ENCODE data around the gene FREM3. TPM values are rescaled to one million over a fixed set of nuclear protein-coding genes. Genes with fewer than 3 reads are reported as not detected.

FREM3 gene
- total RNA-seq, 3 donors from 2014 or later = 0.15 TPM; not detected in 2

GRCh38 chr4:143581331-143581946 lies 119.0 kb downstream of the FREM3 start:
- Histone ChIP-seq H3K4me1 (no peaks in the 10 kb centered on the region), H3K36me3 (no peaks in the 10 kb centered on the region), H3K27ac (no peak overlapping the region), H3K27me3 (no peaks in the 10 kb centered on the region), H3K4me3 (no peak overlapping the region), H3K9me3 (peaks cover 2 to 8% of the 10 kb centered on the region in 2 donors)
- TF ChIP-seq POLR2A (IDR thresholded peaks at IDR 0.05) = no peak
- intact Hi-C loops (cut with DNase I; ENCODE audit: low total_unique reads) = no loop called here
- no peak for DNase-seq (ENCODE audit: low spot score in 2 of 2)

GRCh38 chr4:143575331-143575730 lies 125.1 kb downstream of the FREM3 start:
- no peaks in the 10 kb centered on the region for H3K36me3 ChIP-seq
- TF ChIP-seq POLR2AphosphoS5 (IDR thresholded peaks at IDR 0.05) (no peak), POLR2A (IDR thresholded peaks at IDR 0.05) (no peak)
- TF ChIP-seq, protein P1, sequence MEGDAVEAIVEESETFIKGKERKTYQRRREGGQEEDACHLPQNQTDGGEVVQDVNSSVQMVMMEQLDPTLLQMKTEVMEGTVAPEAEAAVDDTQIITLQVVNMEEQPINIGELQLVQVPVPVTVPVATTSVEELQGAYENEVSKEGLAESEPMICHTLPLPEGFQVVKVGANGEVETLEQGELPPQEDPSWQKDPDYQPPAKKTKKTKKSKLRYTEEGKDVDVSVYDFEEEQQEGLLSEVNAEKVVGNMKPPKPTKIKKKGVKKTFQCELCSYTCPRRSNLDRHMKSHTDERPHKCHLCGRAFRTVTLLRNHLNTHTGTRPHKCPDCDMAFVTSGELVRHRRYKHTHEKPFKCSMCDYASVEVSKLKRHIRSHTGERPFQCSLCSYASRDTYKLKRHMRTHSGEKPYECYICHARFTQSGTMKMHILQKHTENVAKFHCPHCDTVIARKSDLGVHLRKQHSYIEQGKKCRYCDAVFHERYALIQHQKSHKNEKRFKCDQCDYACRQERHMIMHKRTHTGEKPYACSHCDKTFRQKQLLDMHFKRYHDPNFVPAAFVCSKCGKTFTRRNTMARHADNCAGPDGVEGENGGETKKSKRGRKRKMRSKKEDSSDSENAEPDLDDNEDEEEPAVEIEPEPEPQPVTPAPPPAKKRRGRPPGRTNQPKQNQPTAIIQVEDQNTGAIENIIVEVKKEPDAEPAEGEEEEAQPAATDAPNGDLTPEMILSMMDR (IDR thresholded peaks at IDR 0.05) = no peak
- H3K27ac ChIP-seq = no peak overlapping the region
- H3K4me1 ChIP-seq = no peaks in the 10 kb centered on the region
- intact Hi-C loops (cut with DNase I; ENCODE audit: low total_unique reads) = no loop called here
- no peak overlapping the region for H3K4me3 ChIP-seq
- DNase-seq (ENCODE audit: low spot score in 2 of 2) = no peak
- no peaks in the 10 kb centered on the region for H3K9me3 ChIP-seq
- no peaks in the 10 kb centered on the region for H3K27me3 ChIP-seq

GRCh38 chr4:143564472-143564871 lies 136.0 kb downstream of the FREM3 start:
- Histone ChIP-seq H3K27ac (no peak overlapping the region), H3K9me3 (no peaks in the 10 kb centered on the region), H3K4me1 (no peaks in the 10 kb centered on the region), H3K27me3 (no peaks in the 10 kb centered on the region), H3K4me3 (no peak overlapping the region), H3K36me3 (no peaks in the 10 kb centered on the region)
- DNase-seq (ENCODE audit: low spot score in 2 of 2) = no peak
- TF ChIP-seq, protein P1 (IDR thresholded peaks at IDR 0.05) = no peak
- TF ChIP-seq POLR2A (IDR thresholded peaks at IDR 0.05) = no peak
- TF ChIP-seq POLR2AphosphoS5 (IDR thresholded peaks at IDR 0.05) = no peak
- intact Hi-C loops (cut with DNase I; ENCODE audit: low total_unique reads) = no loop called here

- intact Hi-C loops (cut with DNase I; ENCODE audit: low total_unique reads) = no loop called here
- Histone ChIP-seq H3K4me1 (no peaks in the 10 kb centered on the region), H3K36me3 (no peaks in the 10 kb centered on the region), H3K4me3 (peak overlapping the region; percentile 45 to 83 (median 59)), H3K27me3 (no peaks in the 10 kb centered on the region), H3K27ac (peak overlapping the region; percentile 45 to 68), H3K9me3 (no peaks in the 10 kb centered on the region)
- TF ChIP-seq, protein P1 (IDR thresholded peaks at IDR 0.05) = no peak
- no peak for TF ChIP-seq POLR2AphosphoS5 (IDR thresholded peaks at IDR 0.05)
- no peak for TF ChIP-seq POLR2A (IDR thresholded peaks at IDR 0.05)
- DNase-seq (ENCODE audit: low spot score in 2 of 2) = no peak
Observed at GRCh38 chr4:143559757-143560147, 140.7 kb downstream of the FREM3 start.

GRCh38 chr4:143558823-143559756 lies 141.4 kb downstream of the FREM3 start:
- Histone ChIP-seq H3K27ac (peak overlapping the region; percentile 45 to 68), H3K27me3 (no peaks in the 10 kb centered on the region), H3K9me3 (no peaks in the 10 kb centered on the region), H3K4me3 (peak overlapping the region; percentile 45 to 83 (median 59)), H3K4me1 (no peaks in the 10 kb centered on the region), H3K36me3 (no peaks in the 10 kb centered on the region)
- TF ChIP-seq, protein P1 (IDR thresholded peaks at IDR 0.05) = peak in 2 of 3 donors; percentile 41 to 45
- TF ChIP-seq POLR2AphosphoS5 (IDR thresholded peaks at IDR 0.05) (peak in 2 of 3 donors; percentile 7 to 9), POLR2A (IDR thresholded peaks at IDR 0.05) (no peak)
- peak; percentile 62 to 67 for DNase-seq (ENCODE audit: low spot score in 2 of 2)
- intact Hi-C loops (cut with DNase I; ENCODE audit: low total_unique reads) = no loop called here
